Activated effector memory CD4-positive, alpha-beta T cell treated with anti-CD3 and anti-CD28 coated beads, Interleukin-2, amount 50 U/mL, for 16 hours (primary cell): Measurements from ENCODE around the gene PIK3C2A.

Source experiments
- DNase-seq: peaks from one replicate; pipeline ENCODE4 v3.0.0-alpha.2; 2020

The PIK3C2A gene

DNA sequence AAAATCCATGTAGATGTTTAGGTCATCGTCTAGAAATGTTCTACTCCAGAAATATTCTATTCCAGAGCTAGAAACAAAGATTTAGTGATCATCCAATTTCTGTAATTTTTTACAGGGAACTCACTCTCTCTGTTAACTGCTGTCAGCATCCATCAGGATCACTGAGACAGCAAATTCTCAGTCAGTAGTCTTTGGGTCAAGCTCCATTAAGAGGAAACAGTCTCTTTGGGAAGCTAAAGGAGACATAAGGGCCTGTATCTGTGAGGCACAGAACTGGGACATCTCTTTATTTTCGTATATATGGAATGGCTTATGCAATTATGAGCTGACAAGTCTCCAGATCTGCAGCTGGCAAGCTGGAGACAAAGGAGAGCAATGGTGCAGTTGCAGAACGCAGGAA, 48.3 kb downstream of the PIK3C2A start:
- DNase-seq = no peak
